Measurements from ENCODE around the gene CDC42BPA. TPM values are rescaled to one million over a fixed set of nuclear protein-coding genes. Genes with fewer than 3 reads are reported as not detected.

The CDC42BPA gene
- total and polyA plus RNA-seq, 9 of the 15 experiments (the other 6 are each of a cell fraction or from before 2014, with no cell fraction given), result 8.0 to 77.5 (median 52.1) TPM

DNA sequence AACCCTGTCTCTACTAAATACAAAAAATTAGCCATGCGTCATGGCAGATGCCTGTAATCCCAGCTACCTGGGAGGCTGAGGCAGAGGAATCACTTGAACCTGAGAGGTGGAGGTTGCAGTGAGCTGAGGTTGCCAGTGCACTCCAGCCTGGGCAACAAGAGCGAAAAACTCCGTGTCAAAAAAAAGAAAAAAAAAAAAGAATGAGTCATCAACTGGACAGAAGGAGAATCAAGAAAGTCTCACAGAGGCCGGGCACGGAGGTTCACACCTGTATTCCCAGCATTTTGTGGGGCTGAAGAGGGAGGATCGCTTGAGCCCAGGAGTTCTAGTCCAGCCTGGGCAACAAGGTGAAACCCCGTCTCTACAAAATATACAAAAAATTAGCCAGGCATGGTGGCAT is 45.5 kb upstream of the CDC42BPA start (continued):
- TF ChIP-seq, protein P1, sequence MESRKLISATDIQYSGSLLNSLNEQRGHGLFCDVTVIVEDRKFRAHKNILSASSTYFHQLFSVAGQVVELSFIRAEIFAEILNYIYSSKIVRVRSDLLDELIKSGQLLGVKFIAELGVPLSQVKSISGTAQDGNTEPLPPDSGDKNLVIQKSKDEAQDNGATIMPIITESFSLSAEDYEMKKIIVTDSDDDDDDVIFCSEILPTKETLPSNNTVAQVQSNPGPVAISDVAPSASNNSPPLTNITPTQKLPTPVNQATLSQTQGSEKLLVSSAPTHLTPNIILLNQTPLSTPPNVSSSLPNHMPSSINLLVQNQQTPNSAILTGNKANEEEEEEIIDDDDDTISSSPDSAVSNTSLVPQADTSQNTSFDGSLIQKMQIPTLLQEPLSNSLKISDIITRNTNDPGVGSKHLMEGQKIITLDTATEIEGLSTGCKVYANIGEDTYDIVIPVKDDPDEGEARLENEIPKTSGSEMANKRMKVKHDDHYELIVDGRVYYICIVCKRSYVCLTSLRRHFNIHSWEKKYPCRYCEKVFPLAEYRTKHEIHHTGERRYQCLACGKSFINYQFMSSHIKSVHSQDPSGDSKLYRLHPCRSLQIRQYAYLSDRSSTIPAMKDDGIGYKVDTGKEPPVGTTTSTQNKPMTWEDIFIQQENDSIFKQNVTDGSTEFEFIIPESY (CRISPR knock-in tag; IDR thresholded peaks at IDR 0.05), result no peak
- TF ChIP-seq FOSL1 (tag; conservative IDR thresholded peaks at IDR 0.05) (0 out of 2 replicates have a peak, but pooled peaks have one; percentile 31), TAF9B (IDR thresholded peaks at IDR 0.05; ENCODE audit: partially characterized antibody) (no peak), ZNF384 (IDR thresholded peaks at IDR 0.05; ENCODE audit: low read depth, low read length) (peak; percentile 57; the same call in 1 of the 2 replicates), ATF7 (IDR thresholded peaks at IDR 0.05) (no peak), STAT5A (IDR thresholded peaks at IDR 0.05; ENCODE audit: borderline replicate concordance, low read length) (no peak), NR2C1 (IDR thresholded peaks at IDR 0.05) (no peak), NR2C1 (tag; IDR thresholded peaks at IDR 0.05) (no peak), RBFOX2 (IDR thresholded peaks at IDR 0.05; ENCODE audit: low read depth, low read length) (no peak), CEBPG (CRISPR knock-in tag; IDR thresholded peaks at IDR 0.05) (no peak), CEBPG (tag; conservative IDR thresholded peaks at IDR 0.05 in 1 of 2, IDR thresholded peaks at IDR 0.05 in 1 of 2) (no peak), KAT8 (IDR thresholded peaks at IDR 0.05; ENCODE audit: low read depth) (no peak), ADNP (tag; IDR thresholded peaks at IDR 0.05) (no peak), ZNF766 (CRISPR knock-in tag; conservative IDR thresholded peaks at IDR 0.05) (no peak), ZNF316 (IDR thresholded peaks at IDR 0.05) (peak; percentile 54), MEIS2 (IDR thresholded peaks at IDR 0.05; ENCODE audit: partially characterized antibody) (no peak), PRPF4 (IDR thresholded peaks at IDR 0.05; ENCODE audit: insufficient read depth, low read depth, low read length, poor library complexity, severe bottlenecking) (no peak), JUND (IDR thresholded peaks at IDR 0.05; ENCODE audit: borderline replicate concordance, low read depth, low read length) (peak; percentile 43; the same call in 1 of the 2 replicates), JUND (tag; IDR thresholded peaks at IDR 0.05; ENCODE audit: borderline replicate concordance, low read depth, low read length) (no peak), BCOR (IDR thresholded peaks at IDR 0.05) (no peak)
- TF ChIP-seq, protein P2, sequence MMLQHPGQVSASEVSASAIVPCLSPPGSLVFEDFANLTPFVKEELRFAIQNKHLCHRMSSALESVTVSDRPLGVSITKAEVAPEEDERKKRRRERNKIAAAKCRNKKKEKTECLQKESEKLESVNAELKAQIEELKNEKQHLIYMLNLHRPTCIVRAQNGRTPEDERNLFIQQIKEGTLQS (IDR thresholded peaks at IDR 0.05), result peak; percentile 81
- TF ChIP-seq, protein P2 (CRISPR knock-in tag; conservative IDR thresholded peaks at IDR 0.05), result no peak
- TF ChIP-seq, protein P3, sequence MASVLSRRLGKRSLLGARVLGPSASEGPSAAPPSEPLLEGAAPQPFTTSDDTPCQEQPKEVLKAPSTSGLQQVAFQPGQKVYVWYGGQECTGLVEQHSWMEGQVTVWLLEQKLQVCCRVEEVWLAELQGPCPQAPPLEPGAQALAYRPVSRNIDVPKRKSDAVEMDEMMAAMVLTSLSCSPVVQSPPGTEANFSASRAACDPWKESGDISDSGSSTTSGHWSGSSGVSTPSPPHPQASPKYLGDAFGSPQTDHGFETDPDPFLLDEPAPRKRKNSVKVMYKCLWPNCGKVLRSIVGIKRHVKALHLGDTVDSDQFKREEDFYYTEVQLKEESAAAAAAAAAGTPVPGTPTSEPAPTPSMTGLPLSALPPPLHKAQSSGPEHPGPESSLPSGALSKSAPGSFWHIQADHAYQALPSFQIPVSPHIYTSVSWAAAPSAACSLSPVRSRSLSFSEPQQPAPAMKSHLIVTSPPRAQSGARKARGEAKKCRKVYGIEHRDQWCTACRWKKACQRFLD (CRISPR knock-in tag; IDR thresholded peaks at IDR 0.05), result no peak
